ENCODE results near the gene ENOX2. TPM values are rescaled to one million over a fixed set of nuclear protein-coding genes. Genes with fewer than 3 reads are reported as not detected.

ENOX2 gene
- total RNA-seq, 4 donors from 2014 or later: 9.3 to 20.7 (median 15.4) TPM

DNA sequence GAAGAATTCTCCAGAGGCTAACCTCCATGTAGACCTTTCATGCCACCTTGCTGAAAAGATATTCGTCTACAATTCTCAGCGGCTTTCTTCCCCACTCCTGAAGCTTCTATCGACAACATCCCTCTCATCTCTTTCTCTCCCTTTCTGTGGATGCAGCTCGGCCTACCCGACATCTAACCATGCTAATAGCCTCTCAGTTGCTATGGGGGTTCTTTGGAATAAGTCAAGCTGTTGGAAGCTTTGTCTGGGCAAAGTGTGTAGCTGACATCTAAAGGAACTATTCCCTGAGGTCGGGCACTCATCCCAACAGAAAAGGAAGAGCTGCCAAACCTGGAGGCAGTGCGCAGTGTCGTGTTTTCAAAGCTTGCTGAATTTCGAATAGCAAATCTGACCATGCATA, 309.1 kb downstream of the ENOX2 start:
- Histone ChIP-seq H3K27me3 (no peaks in the 10 kb centered on the region), H3K4me1 (no peaks in the 10 kb centered on the region)
- no peak for TF ChIP-seq POLR2AphosphoS5 (IDR thresholded peaks at IDR 0.05)
- no peak for TF ChIP-seq EP300 (IDR thresholded peaks at IDR 0.05)
- no peak for TF ChIP-seq POLR2A (IDR thresholded peaks at IDR 0.05)
- TF ChIP-seq, protein P1, sequence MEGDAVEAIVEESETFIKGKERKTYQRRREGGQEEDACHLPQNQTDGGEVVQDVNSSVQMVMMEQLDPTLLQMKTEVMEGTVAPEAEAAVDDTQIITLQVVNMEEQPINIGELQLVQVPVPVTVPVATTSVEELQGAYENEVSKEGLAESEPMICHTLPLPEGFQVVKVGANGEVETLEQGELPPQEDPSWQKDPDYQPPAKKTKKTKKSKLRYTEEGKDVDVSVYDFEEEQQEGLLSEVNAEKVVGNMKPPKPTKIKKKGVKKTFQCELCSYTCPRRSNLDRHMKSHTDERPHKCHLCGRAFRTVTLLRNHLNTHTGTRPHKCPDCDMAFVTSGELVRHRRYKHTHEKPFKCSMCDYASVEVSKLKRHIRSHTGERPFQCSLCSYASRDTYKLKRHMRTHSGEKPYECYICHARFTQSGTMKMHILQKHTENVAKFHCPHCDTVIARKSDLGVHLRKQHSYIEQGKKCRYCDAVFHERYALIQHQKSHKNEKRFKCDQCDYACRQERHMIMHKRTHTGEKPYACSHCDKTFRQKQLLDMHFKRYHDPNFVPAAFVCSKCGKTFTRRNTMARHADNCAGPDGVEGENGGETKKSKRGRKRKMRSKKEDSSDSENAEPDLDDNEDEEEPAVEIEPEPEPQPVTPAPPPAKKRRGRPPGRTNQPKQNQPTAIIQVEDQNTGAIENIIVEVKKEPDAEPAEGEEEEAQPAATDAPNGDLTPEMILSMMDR (IDR thresholded peaks at IDR 0.05): no peak

DNA sequence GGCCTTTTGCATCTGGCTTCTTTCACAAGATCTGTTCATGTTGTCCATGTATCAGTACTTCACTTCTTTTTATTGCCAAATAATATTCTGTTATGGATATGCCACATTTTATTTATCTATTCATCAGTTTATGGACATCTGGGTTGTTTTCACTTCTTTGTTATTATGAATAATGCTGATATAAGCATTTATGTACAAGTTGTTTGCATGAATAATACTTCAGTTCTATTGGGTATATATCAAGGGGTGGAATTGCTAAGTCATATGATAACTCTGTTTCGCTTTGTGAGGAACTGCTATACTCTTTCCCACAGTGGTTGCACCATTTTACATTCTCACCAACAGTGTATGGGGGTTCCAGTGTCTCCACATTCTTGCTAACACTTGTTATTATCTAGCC, 310.8 kb downstream of the ENOX2 start:
- Histone ChIP-seq H3K27me3 (no peaks in the 10 kb centered on the region), H3K36me3 (no peaks in the 10 kb centered on the region), H3K9me3 (no peaks in the 10 kb centered on the region), H3K4me1 (no peaks in the 10 kb centered on the region), H3K27ac (no peak overlapping the region), H3K4me3 (no peak overlapping the region)
- 86 to 100% methylated on average over 1 of the region's 1 CpG for WGBS, 2 donors (ENCODE audit: low coverage in 1 of 2)
- ATAC-seq: no peak
- no peak for TF ChIP-seq EP300 (IDR thresholded peaks at IDR 0.05)
- no peak for TF ChIP-seq POLR2AphosphoS5 (IDR thresholded peaks at IDR 0.05)
- no peak for TF ChIP-seq POLR2A (IDR thresholded peaks at IDR 0.05)
- TF ChIP-seq, protein P1 (IDR thresholded peaks at IDR 0.05): no peak

More for the DNA sequence above, 309.1 kb downstream of the ENOX2 start:
- no peak overlapping the region for H3K27ac ChIP-seq
- H3K9me3 ChIP-seq: no peaks in the 10 kb centered on the region
- 81 to 86% methylated on average over 9 of the region's 9 CpGs for WGBS, 2 donors (ENCODE audit: low coverage in 1 of 2)
- ATAC-seq: no peak
- no peaks in the 10 kb centered on the region for H3K36me3 ChIP-seq
- H3K4me3 ChIP-seq: no peak overlapping the region

DNA sequence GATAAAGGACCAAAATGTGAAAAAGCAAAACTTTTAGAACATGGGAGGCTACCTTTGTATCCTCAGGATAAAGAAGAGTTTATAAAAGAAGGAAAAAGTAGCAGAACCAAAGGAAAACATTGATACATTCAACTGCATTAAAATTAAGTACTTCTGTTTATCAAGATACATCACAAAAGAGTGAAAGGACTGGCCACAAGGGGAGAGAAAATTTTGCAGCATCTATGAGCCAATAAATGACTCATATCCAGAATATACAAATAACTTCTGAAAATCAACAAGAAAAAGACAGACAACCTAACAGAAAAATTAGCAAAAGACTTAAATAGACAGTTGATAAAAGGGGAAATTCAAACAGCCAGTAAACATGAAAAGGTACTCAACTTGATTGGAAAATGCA, 324.1 kb downstream of the ENOX2 start:
- no peak for TF ChIP-seq POLR2A (IDR thresholded peaks at IDR 0.05)
- TF ChIP-seq, protein P1 (IDR thresholded peaks at IDR 0.05): no peak
- TF ChIP-seq POLR2AphosphoS5 (IDR thresholded peaks at IDR 0.05): no peak
- no peak for TF ChIP-seq EP300 (IDR thresholded peaks at IDR 0.05)
- Histone ChIP-seq H3K4me3 (no peak overlapping the region), H3K27me3 (no peaks in the 10 kb centered on the region), H3K27ac (no peak overlapping the region), H3K4me1 (no peaks in the 10 kb centered on the region), H3K9me3 (no peaks in the 10 kb centered on the region), H3K36me3 (no peaks in the 10 kb centered on the region)
- no peak for ATAC-seq

DNA sequence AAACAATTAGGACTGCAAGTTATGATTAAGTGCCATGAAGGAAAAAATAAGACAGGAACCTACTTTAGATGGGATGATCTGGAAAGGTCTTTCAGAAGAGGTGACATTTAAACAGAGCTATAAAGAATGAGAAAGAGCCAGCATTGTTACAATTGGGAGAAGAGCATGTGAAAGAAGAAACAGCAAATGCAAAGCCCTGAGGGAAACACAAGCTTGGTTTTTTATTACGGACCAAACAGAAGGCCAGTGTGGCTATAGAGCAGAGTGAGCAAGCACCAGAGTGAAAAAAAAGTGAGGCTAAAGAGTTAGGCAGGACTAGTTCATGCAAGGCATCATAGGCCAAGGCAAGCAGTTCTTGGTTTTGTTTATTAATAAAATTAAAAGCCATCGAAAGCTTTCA, 325.6 kb downstream of the ENOX2 start:
- 83% methylated on average over 2 of the region's 2 CpGs; no CpG with 5 or more reads in 1 of the 2 donors for WGBS, 2 donors (ENCODE audit: low coverage in 1 of 2)
- H3K27me3 ChIP-seq: no peaks in the 10 kb centered on the region

DNA sequence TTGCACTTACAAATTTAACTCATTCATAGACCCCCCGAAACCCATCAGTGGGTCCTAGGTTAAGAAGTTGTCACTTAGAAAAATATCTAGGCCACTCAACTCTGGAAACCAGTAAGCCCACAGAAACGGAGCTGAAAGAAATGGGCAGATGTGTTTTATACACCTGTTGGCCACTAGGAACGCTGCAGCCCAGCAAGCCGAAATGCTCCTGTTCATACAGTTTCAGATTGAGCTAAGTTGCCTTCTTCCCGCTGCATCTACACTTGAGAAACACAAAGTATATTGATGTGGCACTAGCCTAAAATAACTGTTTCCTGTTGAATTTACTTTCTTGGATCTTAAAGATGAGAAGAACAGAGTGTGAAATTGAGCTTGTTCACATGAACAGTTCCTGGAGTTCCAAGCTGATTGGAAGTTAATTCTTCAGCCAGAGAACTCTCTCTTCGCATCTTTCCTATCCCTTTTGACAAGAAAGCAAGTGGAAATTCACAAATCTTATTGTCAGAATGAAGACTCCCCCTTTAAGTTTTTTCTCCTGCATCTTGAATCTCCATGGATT, 327.1 kb downstream of the ENOX2 start:
- 22 to 60% methylated on average over 1 to 3 of the region's 6 CpGs for WGBS, 2 donors (ENCODE audit: low coverage in 1 of 2)
- ATAC-seq: no peak
- H3K9me3 ChIP-seq: no peaks in the 10 kb centered on the region

More for the DNA sequence above, 325.6 kb downstream of the ENOX2 start:
- no peak overlapping the region for H3K27ac ChIP-seq
- H3K4me3 ChIP-seq: no peak overlapping the region
- no peak for ATAC-seq
- H3K9me3 ChIP-seq: no peaks in the 10 kb centered on the region
- no peaks in the 10 kb centered on the region for H3K4me1 ChIP-seq
- no peaks in the 10 kb centered on the region for H3K36me3 ChIP-seq
- TF ChIP-seq EP300 (IDR thresholded peaks at IDR 0.05) (no peak), POLR2AphosphoS5 (IDR thresholded peaks at IDR 0.05) (no peak), POLR2A (IDR thresholded peaks at IDR 0.05) (no peak)
- TF ChIP-seq, protein P1 (IDR thresholded peaks at IDR 0.05): no peak

More for the DNA sequence above, 327.1 kb downstream of the ENOX2 start:
- H3K4me1 ChIP-seq: no peaks in the 10 kb centered on the region
- H3K27me3 ChIP-seq: no peaks in the 10 kb centered on the region
- H3K36me3 ChIP-seq: no peaks in the 10 kb centered on the region
- no peak overlapping the region for H3K27ac ChIP-seq
- no peak for TF ChIP-seq EP300 (IDR thresholded peaks at IDR 0.05)
- TF ChIP-seq, protein P1 (IDR thresholded peaks at IDR 0.05): peak; percentile 33 to 65 (median 36)
- no peak overlapping the region for H3K4me3 ChIP-seq

Measured in gastroesophageal sphincter (tissue), 4 donors.